NCI-H1105 treated with DMSO at 0.1 percent for 48 hours (cell line): Measurements from ENCODE around the gene ACOX1.
"Not testable (repeated sequence)": the region's sequence is repeated elsewhere in the genome, so short reads cannot be mapped to it uniquely, and the experiment has no call there.

Source experiments
- DNase-seq: peaks from one replicate; lab custom pipeline; 2025; lab: John Stamatoyannopoulos, UW

Gene ACOX1

DNA sequence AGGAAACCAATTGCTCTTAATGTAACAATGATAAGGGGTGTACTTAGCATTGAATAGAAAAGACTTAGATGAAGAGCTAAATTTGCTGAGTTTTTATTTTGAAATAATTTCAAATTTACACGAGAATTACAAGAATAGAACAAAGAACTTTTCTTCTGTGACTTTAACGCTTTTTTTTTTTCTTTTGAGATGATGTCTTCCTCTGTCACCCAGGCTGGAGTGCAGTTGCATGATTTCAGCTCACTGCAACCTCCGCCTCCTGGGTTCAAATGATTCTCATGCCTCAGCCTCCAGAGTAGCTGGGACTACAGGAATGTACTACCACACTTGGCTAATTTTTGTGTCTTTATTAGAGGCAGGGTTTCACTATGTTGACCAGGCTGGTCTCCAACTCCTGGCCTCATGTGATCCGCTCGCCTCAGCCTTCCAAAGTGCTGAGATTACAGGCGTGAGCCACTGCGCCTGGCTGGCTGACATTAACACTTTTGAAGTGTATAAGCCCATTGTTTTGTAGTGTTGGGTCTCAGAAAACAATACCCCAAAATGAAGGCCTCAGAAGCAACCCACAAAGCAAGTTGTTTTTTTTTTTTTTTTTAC, 2.2 kb upstream of the ACOX1 start:
- no peak for DNase-seq

- DNase-seq: no peak
Measured at GRCh38 chr17:75980188-75981018, 1.4 kb upstream of the ACOX1 start.

- no peak for DNase-seq
Measured at GRCh38 chr17:75979705-75980187, 780 bp upstream of the ACOX1 start.

DNA sequence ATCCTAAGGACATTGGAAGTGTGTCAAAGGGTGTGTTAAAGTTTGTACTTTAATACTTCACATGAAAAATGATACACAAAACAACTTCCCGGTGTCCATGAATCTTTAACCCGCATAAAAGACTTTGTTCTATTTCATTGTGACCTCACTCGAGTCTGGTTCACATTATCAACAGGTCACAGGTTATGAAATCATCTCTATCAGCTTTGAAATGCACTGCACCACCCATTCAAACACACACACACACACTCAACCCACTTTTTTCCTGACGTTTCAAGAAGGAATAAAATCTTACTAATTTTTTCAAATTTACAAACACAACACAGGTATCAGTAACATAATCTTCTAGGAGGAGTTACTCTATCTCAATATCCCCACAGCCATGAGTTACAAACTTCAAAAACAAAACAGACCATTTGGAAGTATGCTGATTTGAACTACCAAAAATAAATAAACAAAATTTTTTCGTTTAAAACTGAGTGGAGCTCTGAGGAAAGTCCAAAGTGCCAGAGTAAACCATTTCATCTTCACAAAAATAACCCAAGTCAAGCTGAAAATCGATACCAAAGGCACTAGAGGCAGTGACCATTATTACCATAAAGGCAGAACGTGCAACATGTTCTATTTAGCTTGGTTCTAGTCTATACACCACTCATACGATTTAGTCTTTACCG, 2.7 kb downstream of the ACOX1 start:
- no peak for DNase-seq

- DNase-seq: no peak
Measured at GRCh38 chr17:75975757-75976174, 3.2 kb downstream of the ACOX1 start.

DNA sequence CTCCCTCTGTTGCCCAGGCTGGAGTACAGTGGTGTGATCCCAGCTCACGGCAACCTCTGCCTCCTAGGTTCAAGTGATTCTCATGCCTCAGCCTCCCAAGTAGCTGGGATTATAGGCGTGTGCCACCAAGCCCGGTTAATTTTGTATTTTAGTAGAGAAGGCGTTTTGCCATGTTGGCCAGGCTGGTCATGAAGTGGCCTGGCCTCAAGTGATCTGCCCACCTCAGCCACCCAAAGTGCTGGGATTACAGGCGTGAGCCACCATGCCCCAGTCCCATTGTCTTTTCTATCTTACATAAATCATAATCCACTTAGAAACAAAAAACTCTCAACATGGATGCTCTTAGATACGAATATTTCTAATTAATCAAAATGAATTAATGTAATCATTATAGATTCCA, 3.8 kb downstream of the ACOX1 start:
- DNase-seq: not testable (repeated sequence)

DNA sequence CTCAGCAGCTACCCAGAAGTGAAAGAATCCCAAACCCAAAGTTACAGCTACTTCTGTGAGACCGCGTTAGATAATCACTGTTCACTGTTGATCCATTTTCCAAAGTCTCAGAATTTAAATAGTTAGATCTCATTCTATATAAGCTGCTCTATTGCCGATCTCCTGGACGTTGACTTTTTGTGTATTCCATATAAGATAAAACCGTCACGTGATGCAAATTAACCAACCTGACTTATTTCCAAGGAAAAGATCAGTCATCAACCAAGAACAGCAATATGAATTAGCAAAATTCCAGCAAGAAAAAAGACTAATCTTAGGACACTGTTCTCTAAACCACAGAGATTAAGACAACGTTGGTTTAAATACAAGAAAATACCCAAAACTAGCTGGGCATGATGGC, 8.3 kb downstream of the ACOX1 start:
- no peak for DNase-seq

GRCh38 chr17:75970011-75970523, 8.9 kb downstream of the ACOX1 start:
- DNase-seq: no peak

GRCh38 chr17:75969044-75969443, 9.9 kb downstream of the ACOX1 start:
- not testable (repeated sequence) for DNase-seq

- DNase-seq: no peak
Measured at GRCh38 chr17:75965468-75965867, 13.5 kb downstream of the ACOX1 start.

GRCh38 chr17:75959839-75960511, 19.0 kb downstream of the ACOX1 start:
- no peak for DNase-seq

DNA sequence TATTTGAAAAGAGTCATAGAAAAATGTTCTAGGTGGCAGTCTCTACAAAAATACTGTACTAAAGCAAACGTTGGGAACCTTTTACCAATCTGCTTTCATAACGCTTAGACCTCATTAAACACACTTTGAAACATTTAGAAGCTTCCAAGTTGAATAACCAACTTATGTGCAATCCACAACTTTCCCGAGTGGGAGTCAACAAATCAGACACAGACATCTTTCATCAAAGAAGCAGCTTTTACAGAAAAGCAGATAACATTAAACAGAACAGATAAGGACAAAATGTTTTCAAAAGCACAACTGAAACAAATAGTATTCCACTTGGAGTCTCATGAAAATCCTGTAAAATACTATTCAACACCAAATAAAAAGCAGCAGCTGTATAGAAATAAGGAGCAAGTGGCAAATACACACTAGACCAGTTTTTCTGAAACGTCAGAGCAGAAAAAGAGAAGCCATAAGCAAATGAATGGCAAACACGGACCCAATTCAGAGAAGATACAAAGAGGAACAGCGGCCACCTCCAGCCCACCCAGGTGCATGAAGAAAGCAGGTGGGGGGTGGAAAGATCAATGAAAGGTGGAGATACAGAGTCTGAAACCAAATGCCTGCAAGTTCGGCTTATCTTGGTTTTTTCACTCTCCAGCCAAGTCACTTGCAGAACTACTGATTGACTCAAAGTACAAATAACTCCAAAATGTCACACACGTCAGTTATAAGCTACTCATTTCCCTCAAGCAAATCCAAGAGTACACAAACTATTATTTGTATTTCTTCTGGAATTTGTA, 19.7 kb downstream of the ACOX1 start:
- DNase-seq: no peak

DNA sequence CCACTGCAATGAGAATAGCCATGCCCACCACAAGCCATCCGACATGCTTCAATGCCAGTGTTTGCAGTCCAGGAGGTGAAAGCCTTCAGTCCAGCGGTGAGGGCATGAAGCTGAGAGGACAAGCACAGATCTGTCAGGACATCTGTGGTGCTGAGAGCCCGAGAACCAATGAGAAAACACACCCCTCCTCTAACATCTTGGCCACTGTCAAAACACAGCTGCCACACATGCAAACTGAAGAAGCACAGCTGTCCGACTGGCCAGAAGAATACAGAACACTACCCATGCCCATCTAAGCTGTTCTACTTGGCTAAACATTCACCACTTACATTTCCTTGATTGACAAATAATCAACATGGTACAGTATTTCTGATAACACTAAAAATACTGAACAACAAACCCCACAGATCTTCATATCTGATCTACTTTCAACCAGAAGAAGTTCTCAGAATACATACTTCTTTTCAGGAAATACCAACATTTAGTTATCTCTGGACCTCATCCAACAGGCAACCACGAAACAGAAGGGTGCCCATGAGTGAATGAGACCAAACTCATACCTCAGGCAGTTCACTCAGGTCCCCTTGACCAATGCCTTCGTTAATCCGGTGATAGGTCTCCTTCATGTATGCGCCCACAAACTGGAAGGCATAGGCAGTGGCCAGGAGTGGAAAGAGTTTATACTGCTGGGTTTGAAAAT, 28.0 kb downstream of the ACOX1 start:
- DNase-seq: no peak

DNA sequence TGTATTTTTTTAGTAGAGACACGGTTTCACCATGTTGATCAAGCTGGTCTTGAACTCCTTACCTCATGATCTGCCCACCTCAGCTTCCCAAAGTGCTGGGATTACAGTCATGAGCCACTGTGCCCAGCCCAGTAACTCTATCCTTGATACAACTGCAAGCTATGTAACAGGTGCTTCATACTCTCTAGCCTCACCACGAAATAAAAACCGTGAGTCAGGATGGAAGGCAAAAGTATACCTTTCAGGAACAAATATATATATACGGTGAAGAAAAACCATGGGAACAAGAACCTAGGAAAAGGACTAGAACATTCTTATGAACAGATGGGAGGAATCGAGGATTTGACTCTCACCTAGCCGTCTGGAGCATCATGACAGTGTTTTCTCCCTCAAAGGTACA, 28.5 kb downstream of the ACOX1 start:
- no peak for DNase-seq

DNA sequence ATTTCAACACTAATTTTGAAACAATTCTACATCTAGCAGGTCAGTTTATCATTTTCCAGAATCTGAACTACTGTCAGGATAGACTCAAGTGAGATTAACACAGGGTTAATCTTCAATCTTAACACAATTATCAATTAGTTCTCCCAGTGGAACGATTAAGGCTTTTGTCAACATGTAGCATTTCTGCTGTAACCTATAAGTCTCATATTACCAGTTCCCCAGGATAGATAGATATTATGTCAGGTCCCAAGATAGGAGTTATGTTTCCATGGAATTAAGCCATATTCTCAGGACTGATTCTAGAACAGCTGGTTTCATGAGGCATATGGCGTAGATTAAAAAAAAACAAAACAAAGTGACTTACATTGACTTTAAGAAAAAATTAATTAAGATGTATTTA, 33.8 kb downstream of the ACOX1 start:
- no peak for DNase-seq

GRCh38 chr17:75943491-75943890, 35.5 kb downstream of the ACOX1 start:
- DNase-seq: no peak

DNA sequence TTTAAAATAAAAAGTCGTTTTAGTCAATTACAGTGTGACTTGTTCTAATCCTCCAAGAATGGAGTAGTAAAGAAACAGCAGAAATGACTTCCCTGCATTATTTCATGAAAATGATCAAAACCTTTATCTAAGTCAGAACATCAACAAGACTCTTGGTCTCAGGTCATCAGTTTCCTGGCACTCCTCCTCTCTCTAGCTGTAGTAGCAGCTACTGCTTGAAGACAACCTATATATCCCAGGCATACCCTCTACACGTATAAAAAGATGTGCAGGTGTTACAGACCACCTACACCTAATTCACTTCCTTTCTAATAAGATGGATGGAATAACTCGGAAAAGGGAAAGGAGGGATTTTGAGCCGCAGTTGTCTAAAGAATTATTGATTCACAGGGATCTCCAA, 36.5 kb downstream of the ACOX1 start:
- DNase-seq: no peak

- DNase-seq: no peak
Measured at GRCh38 chr17:75941442-75941819, 37.5 kb downstream of the ACOX1 start.

- peak; percentile 92 for DNase-seq
Measured at GRCh38 chr17:75940727-75941441, 38.1 kb downstream of the ACOX1 start, which contains the start of gene FBF1. FBF1 (minus strand) TSS chr17:75941042; CDS start chr17:75938149, 2,893 bp downstream.

DNA sequence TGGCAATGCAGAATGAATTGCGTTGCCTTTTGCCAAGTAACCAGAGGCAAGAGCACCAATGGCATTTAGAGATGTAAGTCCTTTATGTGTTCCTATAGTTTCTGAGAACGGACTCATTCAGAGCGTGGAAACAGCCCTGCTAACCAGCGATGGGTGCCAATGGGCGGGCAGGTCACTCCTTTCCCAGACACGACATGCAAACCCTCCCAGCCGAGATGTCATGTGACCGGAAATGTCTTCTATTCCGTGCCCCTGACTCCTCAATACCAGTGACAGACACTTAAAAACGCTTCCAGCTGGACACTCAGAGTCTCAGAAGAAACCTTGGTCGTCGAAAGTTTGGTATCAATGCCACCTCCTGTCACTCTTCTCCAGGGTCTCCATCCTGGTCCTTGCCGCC, 41.3 kb downstream of the ACOX1 start:
- DNase-seq: no peak
